Activated CD8-positive, alpha-beta T cell treated with anti-CD3 and anti-CD28 coated beads for 36 hours (primary cell): ENCODE data around the gene ATXN7. TPM values are rescaled to one million over a fixed set of nuclear protein-coding genes. Genes with fewer than 3 reads are reported as not detected.
A peak's percentile ranks its signal among the peaks of the same experiment; 100 is the strongest.

ENCODE experiments used
- ATAC-seq: fragments of 200-7000 bp; cut with Tn5 transposase; one replicate; pipeline ENCODE4 v1.10.0; 2021; ENCODE audit warnings: mild to moderate bottlenecking, moderate library complexity
- CTCF ChIA-PET: fragments of 350-600 bp; sonication (Branson Sonifier 250); formaldehyde crosslinking; loops from one replicate; lab custom pipeline; 2021; ENCODE audit warnings: antibody characterized with exemption; lab: Charles Lee
- POLR2A ChIA-PET: fragments of 350-600 bp; sonication (Branson Sonifier 250); formaldehyde crosslinking; loops from one replicate; lab custom pipeline; 2021; ENCODE audit warnings: antibody characterized with exemption; lab: Charles Lee
- DNase-seq: peaks from one replicate; pipeline ENCODE4 v3.0.0-alpha.2; 2020
- H3K27ac Mint-ChIP-seq: one replicate; pipeline ENCODE4 v1.8.0; 2021; ENCODE audit warnings: mild to moderate bottlenecking, mixed read lengths
- H3K27me3 Mint-ChIP-seq: one replicate; pipeline ENCODE4 v1.8.0; 2021; ENCODE audit warnings: mixed read lengths
- H3K36me3 Mint-ChIP-seq: one replicate; pipeline ENCODE4 v1.8.0; 2021; ENCODE audit warnings: low read depth, mixed read lengths
- H3K4me1 Mint-ChIP-seq: one replicate; pipeline ENCODE4 v1.8.0; 2021; ENCODE audit warnings: low read depth, mixed read lengths
- H3K4me3 Mint-ChIP-seq: one replicate; pipeline ENCODE4 v1.8.0; 2021; ENCODE audit warnings: mild to moderate bottlenecking, moderate library complexity, mixed read lengths
- H3K9me3 Mint-ChIP-seq: one replicate; pipeline ENCODE4 v1.8.0; 2021; ENCODE audit warnings: mixed read lengths
- CTCF ChIP-seq: fragments of 200-600 bp; IDR thresholded peaks from one replicate; pipeline ENCODE4 v1.8.0; 2022; ENCODE audit warnings: antibody characterized with exemption, mild to moderate bottlenecking
- intact Hi-C: fragments of 100-400 bp; cut with micrococcal nuclease; formaldehyde crosslinking; loops from one replicate; pipeline ENCODE4 v1.10.0; 2022
- total RNA-seq, 2 experiments: library from RNA; stranded (reverse); gene quantifications; one replicate each; pipeline ENCODE4 v1.2.3, GENCODE V29; 2021

ATXN7 gene
- total RNA-seq, 2 experiments from 2014 or later = 22.5 to 25.9 TPM

DNA sequence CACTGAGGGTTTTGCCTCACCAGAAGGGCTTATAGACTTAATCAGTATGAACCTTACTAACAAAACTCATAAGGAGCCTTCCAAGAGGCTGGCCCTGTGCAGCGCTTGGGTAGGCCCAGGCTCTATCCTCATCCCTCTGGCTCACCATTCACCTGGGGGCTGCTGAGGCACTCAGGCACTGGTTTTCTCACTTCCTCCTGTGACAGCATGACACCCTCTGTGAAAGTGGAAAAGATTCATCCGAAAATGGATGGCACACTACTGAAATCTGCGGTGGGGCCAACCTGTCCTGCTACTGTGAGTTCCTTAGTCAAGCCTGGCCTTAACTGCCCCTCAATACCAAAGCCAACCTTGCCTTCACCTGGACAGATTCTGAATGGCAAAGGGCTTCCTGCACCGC is 118.3 kb downstream of the ATXN7 start:
- no peak overlapping the region for H3K4me3 Mint-ChIP-seq
- peak overlapping the region; percentile 72 for H3K27ac Mint-ChIP-seq
- TF ChIP-seq CTCF = no peak
- H3K4me1 Mint-ChIP-seq = peaks cover 75% of the 10 kb centered on the region
- CTCF ChIA-PET = interaction anchor here (1.1 to 32.0 kb wide), 6 partner anchors 6 to 49 kb away, joined by 3 to 595 read pairs (median 4); partner anchors contain the start of gene PSMD6
- peaks cover 53% of the 10 kb centered on the region for H3K36me3 Mint-ChIP-seq
- H3K9me3 Mint-ChIP-seq = no peaks in the 10 kb centered on the region
- intact Hi-C loops = no loop called here
- DNase-seq (no peak), ATAC-seq (no peak)
- POLR2A ChIA-PET = interaction anchor here (0.8 to 1.0 kb wide), 2 partner anchors 28 to 39 kb away, joined by 3 read pairs; no protein-coding TSS in a partner anchor
- H3K27me3 Mint-ChIP-seq = no peaks in the 10 kb centered on the region

GRCh38 chr3:63984391-63984790 is 120.7 kb downstream of the ATXN7 start:
- H3K36me3 Mint-ChIP-seq = peaks cover 62% of the 10 kb centered on the region
- H3K4me3 Mint-ChIP-seq = no peak overlapping the region
- H3K4me1 Mint-ChIP-seq = peaks cover 64% of the 10 kb centered on the region
- no peaks in the 10 kb centered on the region for H3K27me3 Mint-ChIP-seq
- no peak for TF ChIP-seq CTCF
- H3K27ac Mint-ChIP-seq = peak overlapping the region; percentile 53
- ChIA-PET POLR2A (interaction anchor here (0.7 to 1.5 kb wide), 3 partner anchors 14 to 78 kb away, joined by 3 read pairs; no protein-coding TSS in a partner anchor), CTCF (interaction anchor here (1.1 to 32.0 kb wide), 4 partner anchors 3 to 39 kb away, joined by 3 to 595 read pairs (median 300); no protein-coding TSS in a partner anchor)
- H3K9me3 Mint-ChIP-seq = no peaks in the 10 kb centered on the region
- intact Hi-C loops = no loop called here
- DNase-seq = no peak
- peak; percentile 24 for ATAC-seq

DNA sequence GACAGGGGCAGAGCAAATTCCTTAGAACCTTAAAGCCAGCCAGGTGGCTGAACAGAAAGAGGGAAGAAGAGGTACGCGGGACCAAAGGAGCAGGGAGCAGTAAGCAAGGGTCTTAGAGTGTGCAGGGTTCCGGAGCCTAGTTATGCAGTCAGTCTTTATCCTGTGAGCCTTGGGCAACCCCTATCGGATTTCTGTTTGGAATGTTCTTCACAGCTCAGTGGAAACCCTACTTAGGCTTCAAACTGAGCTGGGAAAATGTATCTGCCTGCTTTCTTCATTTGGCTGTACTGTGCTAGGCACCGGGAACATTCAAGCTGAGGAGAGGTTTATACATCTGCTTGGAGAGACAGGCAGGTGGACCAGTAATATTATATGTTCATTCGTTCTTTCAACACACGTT is 122.5 kb downstream of the ATXN7 start:
- H3K36me3 Mint-ChIP-seq = peaks cover 53% of the 10 kb centered on the region
- H3K4me3 Mint-ChIP-seq = no peak overlapping the region
- H3K9me3 Mint-ChIP-seq = no peaks in the 10 kb centered on the region
- no peak for ATAC-seq
- intact Hi-C loops = no loop called here
- peak overlapping the region; percentile 47 for H3K27ac Mint-ChIP-seq
- TF ChIP-seq CTCF = no peak
- H3K27me3 Mint-ChIP-seq = no peaks in the 10 kb centered on the region
- no peak for DNase-seq
- CTCF ChIA-PET = interaction anchor here (28.1 to 32.0 kb wide), 2 partner anchors 1 to 15 kb away, joined by 595 read pairs; no protein-coding TSS in a partner anchor
- POLR2A ChIA-PET = no interaction called here
- peaks cover 48% of the 10 kb centered on the region for H3K4me1 Mint-ChIP-seq

GRCh38 chr3:63986831-63987230 is 123.2 kb downstream of the ATXN7 start:
- no peak for TF ChIP-seq CTCF
- POLR2A ChIA-PET = no interaction called here
- DNase-seq = no peak
- Mint-ChIP-seq H3K4me1 (peaks cover 41% of the 10 kb centered on the region), H3K36me3 (peaks cover 50% of the 10 kb centered on the region), H3K27me3 (no peaks in the 10 kb centered on the region), H3K9me3 (no peaks in the 10 kb centered on the region), H3K4me3 (no peak overlapping the region), H3K27ac (peak overlapping the region; percentile 21)
- ATAC-seq = no peak
- CTCF ChIA-PET = interaction anchor here (28.1 to 32.0 kb wide), 2 partner anchors 1 to 16 kb away, joined by 595 read pairs; no protein-coding TSS in a partner anchor
- intact Hi-C loops = no loop called here

GRCh38 chr3:63988943-63989342 is 125.3 kb downstream of the ATXN7 start:
- no peak overlapping the region for H3K4me3 Mint-ChIP-seq
- H3K4me1 Mint-ChIP-seq = peaks cover 37% of the 10 kb centered on the region
- no peak for ATAC-seq
- CTCF ChIA-PET = interaction anchor here (28.1 kb wide), 1 partner anchor 18 kb away, joined by 595 read pairs; no protein-coding TSS in a partner anchor
- DNase-seq = no peak
- peak overlapping the region; percentile 80 for H3K27ac Mint-ChIP-seq
- POLR2A ChIA-PET = interaction anchor here (0.6 to 1.2 kb wide), 2 partner anchors 9 to 16 kb away, joined by 3 to 4 read pairs; no protein-coding TSS in a partner anchor
- H3K9me3 Mint-ChIP-seq = no peaks in the 10 kb centered on the region
- intact Hi-C loops = no loop called here
- no peak for TF ChIP-seq CTCF
- H3K27me3 Mint-ChIP-seq = no peaks in the 10 kb centered on the region
- H3K36me3 Mint-ChIP-seq = peaks cover 51% of the 10 kb centered on the region
